Measurements from ENCODE around the gene ARHGAP10.
"Not testable (repeated sequence)": the region's sequence is repeated elsewhere in the genome, so short reads cannot be mapped to it uniquely, and the experiment has no call there.

The ARHGAP10 gene

DNA sequence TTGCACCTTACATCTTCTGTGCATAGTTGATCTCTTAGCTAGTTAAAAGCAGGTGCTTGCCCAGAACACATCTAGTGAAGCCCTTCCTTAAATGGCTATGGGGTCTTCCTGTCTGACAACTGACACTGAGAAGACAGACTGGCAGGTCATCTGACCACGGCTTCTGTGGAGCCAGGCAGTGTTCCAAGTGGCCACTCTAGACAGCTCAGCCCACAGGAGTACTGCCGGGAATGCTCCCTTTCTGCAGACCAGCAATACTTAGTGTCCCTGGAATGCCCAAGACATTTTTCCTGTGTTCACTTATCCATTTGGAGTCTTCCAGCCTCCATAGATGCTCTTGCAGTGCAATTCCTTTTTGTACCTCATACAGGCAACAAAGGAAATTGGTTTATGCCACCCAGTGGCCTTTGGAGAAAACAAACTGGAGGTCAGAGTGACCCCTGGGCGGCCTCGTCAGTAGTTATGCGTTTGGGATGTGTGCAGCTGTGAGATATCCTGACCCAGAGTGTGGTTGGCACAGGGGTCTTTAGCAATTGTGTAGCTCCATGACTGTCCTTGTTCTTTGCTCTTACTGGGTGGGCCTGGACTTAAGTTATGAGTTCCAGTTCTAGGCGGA lies 335.5 kb downstream of the ARHGAP10 start:
- no peak for DNase-seq (ENCODE audit: low read depth in 2 of 2)

DNA sequence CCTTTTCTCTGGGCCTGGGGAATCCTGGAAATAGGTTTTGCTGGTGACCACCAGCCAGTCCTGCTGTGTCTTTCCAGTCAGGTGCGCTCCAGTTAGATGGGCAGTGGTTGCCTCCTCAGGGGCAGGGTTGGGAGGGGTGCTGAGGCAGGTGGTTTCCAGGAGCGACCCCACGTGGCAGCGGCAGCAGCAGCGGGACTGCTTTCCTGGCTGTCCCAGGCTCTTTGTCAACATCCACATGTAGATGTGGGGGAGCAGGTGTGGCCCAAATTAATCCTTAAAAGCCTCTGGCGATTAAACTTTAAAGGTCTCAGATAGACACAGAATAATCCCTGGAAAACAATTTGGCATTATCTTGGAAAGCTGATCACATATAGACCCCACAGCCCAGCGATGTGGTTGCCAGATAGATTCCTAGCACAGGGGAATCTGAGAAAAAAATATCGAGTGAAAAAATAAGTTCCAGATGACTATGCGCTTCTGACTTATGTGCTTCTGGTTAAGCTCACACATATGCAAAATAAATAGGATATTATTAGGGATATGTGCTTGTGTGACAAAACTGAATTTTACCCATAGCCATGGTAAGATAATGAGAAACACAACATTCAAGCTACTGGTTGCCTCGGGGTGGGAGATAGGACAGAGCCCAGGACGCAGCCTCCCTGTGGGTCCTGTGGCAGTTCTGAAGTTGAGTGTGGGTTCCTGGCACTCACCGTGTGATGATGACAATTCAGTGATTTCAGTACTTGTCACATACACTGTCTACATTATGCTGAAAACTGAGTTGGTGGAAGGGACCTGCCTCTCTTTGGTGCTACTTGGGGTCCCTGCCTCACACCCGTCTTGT lies 336.4 kb downstream of the ARHGAP10 start:
- DNase-seq (ENCODE audit: low read depth in 2 of 2) = no peak

DNA sequence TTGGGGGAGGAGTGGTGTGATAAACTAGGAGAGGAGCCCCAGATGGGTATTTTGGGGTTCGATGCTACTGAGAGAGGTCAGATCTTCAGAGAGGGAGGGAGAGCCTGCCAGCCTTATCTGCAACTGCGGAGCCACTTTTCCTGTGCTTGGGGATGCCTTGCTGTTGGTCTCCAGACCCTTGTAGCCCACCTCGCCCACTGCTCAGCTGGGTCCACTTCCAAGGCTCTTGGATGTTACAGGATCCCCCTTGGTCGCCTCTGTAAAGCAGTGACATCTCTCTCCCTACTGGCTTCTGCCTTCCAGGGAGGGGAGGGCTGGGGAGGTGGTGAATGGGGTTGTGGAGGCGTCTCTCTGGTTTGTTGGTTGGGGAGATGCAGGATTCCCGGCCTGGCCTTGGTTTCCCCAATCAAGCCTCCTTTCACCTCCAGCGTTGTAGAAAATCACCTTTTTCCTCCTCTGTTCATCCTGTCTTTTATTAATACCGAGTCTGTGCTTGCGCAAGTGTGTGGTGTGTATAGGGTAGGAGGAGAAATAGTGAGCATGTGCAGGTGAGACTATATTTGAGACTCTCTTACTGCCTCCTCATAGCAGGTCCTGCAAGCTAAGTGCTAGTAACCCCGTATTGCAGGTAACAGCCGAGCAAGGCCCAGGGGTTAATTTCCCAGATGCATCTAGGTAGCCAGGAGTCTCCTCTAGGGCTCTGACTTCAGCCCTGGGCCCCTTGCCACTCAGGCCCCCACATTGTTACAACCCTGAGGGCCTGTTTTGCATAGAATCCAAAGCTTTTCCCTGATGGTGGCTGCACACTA lies 337.4 kb downstream of the ARHGAP10 start:
- no peak for DNase-seq (ENCODE audit: low read depth in 2 of 2)

DNA sequence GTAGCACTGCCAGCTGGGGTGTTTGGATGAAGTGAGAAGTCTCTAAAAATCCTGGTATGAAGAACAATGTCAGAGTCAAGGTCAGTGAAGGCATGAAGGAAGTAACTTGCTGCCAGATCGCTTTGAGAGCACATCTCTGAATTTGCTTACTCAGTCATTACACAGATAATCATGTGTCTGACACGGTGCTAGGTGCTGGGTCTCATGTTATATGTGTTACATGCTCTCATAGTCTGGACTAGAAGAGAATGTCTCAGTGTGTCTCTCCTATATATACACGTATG lies 337.9 kb downstream of the ARHGAP10 start:
- no peak for DNase-seq (ENCODE audit: low read depth in 2 of 2)

DNA sequence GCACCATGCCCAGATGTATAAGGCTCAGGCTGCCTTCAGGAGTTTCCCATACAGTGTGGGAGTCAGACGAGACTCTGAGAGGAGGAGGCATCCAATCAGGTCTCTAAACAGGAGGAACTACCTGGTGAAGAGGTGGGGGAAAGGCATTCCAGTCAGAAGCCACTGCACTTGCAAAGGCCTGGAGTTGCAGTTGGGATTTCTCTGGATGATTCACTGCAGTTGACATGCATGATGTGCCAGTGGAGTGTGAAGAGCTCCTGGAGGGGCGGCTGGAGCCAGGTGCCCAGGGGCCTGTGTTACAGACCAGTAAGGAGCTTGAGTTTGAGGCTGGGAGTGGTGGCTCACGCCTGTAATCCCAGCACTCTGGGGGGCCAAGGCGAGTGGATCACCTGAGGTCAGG lies 339.1 kb downstream of the ARHGAP10 start:
- DNase-seq (ENCODE audit: low read depth in 2 of 2) = no peak

DNA sequence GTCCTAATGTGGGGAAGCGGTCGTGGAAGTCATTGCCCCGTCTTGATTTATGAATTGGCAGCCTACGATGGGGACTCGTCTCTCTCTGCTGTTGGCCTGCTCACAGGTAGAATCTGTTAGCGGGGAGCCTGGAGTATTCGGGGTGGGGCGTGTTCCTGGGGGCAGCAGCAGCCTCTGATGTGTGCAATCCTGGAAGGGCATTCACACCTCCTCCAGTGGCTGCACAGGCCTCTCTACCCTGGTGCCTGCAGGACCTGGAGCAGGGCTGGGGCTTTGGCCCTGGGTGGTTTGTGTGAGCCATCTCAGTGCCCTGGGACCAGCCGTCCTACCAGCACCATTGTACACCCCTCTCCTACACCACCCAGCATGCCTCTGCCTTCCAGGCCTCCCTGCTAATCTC lies 340.9 kb downstream of the ARHGAP10 start:
- DNase-seq (ENCODE audit: low read depth in 2 of 2) = no peak

DNA sequence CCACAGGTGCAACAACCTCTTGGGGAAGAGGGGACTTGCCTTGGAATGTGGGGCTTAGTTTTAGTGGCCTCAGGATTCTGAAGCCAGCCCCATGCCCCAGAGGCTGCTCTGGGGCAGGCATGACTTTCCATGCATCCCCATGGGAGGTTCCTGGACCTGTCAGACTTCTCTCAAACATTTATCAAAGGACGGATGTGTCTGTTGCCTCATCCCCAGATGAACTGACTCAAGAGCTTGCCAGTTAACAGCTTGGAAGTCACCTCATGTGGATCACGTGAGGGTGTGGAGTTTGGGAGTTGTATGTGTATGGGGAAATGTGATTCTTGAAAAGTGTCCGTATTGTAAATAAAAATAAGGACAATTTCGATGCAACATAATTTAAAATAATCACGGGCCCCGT lies 341.5 kb downstream of the ARHGAP10 start:
- no peak for DNase-seq (ENCODE audit: low read depth in 2 of 2)

DNA sequence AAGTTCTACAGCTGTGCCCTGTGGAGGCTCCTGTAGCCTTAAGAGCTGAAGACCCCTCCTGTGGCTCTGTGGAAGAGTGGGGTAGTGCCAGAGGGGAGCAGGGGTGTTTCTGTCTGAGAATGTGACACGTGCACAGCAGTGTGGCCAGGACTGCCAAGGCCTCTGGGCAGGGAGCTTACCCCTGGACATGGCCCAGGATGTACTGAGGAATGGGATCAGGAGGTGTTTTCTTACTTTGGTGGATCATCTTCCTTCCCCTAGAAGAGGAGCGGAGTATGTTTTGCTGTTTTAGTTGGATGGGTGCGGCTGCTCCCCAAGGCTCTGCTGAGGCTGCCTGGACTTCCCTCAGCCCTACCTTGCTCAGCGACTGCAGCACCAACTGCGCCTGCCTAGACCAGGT lies 342.6 kb downstream of the ARHGAP10 start:
- DNase-seq (ENCODE audit: low read depth in 2 of 2) = no peak

DNA sequence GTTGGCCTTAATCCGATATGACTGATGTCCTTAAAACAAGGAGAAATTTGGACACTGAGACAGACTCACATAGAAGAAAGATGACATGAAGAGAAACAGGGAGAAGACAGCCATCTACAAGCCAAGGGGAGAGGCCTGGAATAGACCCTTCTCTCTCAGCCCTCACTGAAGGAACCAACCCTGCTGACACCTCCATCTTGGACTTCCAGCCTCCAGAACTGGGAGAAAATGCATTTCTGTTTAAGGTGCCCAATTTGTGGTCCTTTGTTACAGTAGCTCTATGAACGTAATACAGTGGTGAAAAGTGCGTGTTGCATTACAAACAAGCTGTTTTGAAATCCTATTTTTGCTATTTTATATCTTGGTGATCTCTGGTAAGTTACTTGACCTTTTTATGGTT lies 343.6 kb downstream of the ARHGAP10 start:
- DNase-seq (ENCODE audit: low read depth in 2 of 2) = no peak

DNA sequence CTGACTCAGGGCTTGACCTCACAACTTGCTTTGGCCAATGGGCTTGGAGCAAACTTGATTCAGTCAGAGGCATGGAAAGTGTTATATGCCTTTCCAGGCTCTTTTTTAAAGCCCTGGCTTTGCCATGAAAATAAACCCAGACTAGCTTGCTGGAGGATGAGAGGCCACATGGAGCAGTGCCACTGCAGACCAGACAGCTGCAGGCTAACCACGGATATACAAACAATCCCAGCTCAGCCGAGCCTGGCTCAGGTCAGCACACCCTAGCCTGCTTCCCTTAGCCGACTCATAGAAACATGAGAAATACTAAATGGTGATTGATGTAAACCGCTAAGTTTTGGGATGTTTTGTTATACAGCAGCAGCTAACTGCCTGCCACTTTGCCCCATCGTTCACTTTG lies 345.1 kb downstream of the ARHGAP10 start:
- no peak for DNase-seq (ENCODE audit: low read depth in 2 of 2)

DNA sequence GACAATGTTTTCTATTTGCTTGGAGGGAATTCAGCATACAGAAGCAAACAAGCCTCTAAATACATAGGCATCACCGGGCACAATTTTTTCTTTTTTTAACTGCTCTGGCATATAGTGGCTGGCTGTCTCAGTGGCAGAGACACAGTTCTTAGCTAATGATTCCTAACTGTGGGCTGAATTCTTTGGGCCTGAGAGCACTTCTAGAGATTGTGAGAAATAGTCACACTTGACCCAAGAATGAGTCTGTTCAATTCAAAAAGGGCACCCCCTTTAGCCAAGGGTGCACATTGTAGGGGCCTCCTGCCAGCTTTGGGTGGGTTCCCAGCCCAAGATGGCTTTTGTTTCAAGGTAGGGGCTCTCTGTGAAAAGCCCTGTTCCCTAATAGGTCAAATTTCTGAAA lies 345.7 kb downstream of the ARHGAP10 start:
- no peak for DNase-seq (ENCODE audit: low read depth in 2 of 2)

DNA sequence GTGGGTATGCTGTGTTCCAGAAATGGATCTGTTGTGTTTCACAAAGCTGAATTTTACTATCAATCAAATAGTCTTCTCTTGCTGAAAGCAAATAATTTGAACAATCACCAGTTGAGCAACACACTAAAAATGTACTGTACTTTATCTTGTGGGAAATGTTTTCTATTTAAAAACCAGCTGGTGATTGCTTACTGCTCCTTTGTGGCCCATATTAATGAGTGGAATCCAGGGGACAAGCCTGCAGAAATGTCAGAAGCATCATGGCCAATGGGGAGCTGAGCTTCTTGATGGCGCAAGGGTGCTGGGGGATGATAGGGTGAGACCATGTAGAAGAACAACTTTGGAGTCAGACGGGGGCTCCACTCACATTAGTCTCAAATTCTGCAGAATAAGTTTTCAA lies 346.2 kb downstream of the ARHGAP10 start:
- DNase-seq (ENCODE audit: low read depth in 2 of 2) = no peak

DNA sequence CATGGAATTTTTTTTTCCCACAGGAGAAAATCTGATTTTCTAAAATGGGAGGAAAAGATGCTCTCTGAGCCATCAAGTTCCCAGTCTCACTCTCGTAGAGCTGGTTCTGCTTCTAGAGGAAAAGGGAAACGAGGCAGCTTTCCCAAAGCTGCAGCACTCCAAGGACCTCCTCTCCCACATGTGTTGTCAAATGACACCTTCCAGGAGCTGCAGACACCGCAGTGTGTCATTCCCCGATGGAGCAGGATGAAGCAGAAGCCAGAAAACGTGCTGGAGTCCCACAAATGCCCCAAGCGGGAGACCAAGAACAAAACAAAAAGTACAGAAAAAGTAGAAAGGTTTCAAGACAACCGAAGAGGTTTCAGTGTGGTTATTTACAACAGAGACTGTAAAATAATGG lies 348.1 kb downstream of the ARHGAP10 start:
- no peak for DNase-seq (ENCODE audit: low read depth in 2 of 2)

DNA sequence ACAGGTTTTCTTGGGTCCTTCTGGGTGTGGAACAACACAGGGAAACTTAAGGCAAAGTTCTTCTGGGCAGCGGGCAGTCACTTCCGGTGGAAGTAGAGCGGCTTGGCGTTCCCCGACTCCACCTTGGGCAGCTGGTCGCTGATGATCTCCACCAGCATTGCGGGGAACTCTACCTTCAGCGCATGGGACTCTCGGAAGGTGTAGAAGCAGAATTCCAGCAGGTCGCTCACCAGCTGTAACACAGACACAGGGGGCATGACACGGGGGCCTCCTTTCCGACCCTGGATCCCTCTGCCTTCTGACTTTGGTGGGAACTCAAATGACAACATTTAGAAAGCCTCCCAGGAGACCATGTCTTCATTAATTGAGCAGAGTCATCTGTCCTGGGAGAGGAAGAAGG lies 349.4 kb downstream of the ARHGAP10 start:
- DNase-seq (ENCODE audit: low read depth in 2 of 2) = no peak

DNA sequence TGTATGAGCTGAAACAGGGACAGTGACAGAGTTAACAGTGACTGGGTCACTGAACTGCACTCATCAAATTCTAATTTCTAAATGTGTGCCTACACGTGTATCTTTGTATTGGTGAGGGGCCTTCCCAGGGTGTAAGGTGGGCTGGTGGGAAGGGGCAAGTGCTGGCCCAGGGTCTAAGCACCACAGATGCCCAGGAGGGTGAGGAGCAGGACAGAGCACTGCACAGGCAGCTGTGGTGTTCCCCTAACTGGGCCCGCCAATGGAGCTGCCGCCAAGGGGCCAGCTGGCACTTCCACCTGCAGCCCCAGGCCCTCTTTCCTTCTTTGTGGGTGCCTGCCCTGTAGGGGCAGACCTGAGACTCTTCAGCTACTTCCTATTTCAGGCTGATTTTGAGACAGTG lies 349.9 kb downstream of the ARHGAP10 start:
- DNase-seq (ENCODE audit: low read depth in 2 of 2) = no peak

DNA sequence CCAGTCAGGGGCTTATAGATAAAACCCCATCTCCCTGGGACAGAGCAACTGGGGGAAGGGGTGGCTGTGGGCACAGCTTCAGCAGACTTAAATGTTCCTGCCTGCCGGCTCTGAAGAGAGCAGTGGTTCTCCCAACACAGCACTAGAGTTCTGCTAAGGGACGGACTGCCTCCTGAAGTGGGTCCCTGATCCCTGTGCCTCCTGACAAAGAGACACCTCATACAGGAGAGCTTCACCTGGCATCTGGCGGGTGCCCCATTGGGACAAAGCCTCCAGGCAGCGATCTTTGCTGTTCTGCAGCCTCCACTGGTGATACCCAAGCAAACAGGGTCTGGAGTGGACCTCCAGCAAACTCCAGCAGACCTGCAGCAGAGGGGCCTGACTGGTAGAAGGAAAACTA lies 351.2 kb downstream of the ARHGAP10 start:
- not testable (repeated sequence) for DNase-seq (ENCODE audit: low read depth in 2 of 2)

DNA sequence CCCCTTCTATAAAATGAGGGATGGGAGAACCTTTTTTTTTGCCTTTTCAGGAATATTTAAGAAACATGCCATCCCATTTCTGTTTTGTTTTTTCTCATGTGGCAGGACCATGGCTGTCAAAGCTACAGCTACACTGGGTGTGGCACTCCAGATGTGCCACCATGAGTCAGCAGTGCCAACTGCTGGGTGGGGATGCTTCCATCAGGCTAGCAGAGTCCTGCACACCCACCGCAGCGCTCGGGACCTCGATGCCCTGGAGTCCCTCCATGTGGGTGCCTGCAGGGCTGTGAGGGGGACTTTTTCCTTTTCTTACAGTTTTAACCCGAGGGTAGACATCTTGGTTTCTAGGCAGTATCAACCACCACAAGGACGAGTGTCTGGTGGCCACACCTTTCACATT lies 357.7 kb downstream of the ARHGAP10 start:
- no peak for DNase-seq (ENCODE audit: low read depth in 2 of 2)

DNA sequence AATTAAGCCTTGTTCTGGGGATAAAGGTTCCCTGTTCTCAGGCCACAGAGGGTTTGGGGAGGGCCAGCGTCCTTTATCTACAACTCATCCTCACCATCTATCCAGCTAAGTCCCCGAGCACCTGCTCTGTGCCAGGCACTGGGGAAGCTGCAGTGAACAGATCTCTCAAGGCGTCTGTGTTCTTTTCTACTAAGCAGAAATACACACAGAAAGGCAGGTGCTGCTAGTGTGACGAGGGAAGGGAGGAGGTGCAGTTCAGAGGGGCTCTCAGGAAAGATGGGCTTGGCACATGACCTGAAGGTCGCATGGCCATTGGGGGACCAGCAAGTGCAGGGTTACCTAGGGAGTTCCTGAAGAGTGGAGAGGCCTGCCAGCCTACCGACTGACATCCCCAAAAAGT lies 358.1 kb downstream of the ARHGAP10 start:
- no peak for DNase-seq (ENCODE audit: low read depth in 2 of 2)

DNA sequence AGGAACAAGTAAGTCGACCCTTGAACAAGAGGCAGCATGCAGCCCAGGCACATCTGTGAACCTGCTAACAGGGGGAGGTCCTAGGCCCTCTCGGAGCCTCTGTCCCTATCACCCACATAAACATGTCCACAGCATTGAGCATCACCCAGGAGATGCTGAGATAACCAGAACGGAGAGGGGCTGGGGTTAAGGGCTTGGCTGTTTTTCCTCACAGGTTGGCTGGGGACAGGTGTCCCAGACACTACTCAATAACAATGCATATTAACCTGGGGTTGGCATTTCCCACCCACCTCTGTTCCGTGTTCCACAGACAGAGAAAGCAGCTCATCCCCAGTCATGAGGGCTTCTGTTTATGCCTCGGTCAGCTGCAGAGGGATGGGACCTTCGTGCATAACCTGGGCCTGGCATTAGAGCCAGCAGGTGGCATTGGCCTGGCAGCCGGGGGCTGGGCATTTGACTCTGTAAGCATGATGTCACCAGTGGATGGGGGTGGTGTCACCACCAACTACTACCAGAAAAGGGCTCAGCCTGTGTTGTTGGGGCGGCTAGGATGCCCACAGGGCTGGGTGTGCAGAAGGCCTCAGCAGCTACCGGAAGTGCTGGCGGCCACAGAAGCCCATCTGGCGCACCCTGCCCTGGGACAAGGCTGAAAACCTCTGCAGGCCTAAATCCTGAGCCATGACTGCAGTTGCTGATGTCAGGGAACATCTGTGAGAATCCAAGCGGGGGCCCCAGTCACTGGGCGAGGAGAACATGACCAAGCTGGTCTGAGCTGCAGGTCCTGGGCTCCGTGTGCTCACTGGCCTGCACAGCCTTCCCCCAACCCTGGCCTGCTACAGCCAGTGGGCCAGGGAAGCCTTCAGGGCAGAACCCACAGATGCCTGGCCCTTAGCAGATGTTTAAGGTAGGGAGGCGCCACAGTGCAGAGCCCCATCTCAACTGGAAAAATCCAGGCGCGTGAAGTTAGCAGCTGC lies 358.9 kb downstream of the ARHGAP10 start:
- no peak for DNase-seq (ENCODE audit: low read depth in 2 of 2)

DNA sequence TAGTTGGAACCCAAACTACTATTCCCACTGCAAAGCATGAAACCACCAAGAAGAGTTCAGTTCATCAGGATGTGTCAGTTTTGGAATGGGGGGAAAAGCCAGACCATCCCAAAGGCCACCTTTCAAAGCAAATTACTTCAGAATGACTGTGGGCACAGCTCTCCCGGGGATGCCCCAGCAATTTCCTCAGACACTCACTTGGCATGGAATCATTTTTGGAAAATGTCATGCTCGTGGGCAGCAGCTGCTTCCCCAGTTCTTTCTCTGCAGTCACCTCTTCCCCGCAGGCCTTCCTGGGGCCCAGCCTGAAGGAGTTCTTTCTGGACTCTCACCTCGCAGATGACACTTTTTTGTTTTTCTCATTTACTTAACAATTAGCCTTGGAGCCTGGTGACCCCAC lies 360.0 kb downstream of the ARHGAP10 start:
- DNase-seq (ENCODE audit: low read depth in 2 of 2) = no peak

DNA sequence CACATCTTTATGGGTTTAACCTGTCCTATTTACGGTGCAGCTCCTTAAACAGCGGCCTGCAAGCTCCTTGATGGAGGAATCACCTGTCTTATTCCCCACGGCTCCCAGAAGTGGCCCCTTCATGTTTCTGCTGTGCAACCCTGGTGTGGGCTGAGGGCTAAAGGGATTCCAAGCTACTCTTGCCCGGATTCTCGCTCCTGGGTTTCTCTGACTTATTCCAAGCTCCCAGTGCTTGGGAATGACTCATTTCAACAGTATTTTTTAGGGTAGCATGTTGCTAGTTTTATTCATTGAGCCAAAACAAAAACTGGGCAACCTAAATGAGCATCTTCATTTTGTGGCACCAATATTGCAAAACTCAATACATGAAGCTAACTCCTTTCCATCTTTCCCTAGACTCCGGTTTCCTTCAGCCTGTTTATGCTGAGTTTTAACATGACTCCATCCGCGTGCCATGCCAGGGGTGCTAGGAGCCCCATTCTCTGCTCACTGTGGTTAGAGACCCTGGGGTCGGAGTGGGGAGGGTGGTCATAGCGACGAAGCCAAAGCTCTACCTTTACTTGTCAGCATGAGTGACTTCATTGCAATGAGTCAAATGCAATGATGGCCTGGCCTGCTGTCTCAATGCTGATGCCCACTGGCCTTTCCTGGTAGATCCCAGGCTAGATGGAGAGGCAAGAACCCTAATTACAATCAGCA lies 360.6 kb downstream of the ARHGAP10 start:
- no peak for DNase-seq (ENCODE audit: low read depth in 2 of 2)

All from stimulated activated CD8-positive, alpha-beta memory T cell treated with anti-CD3 and anti-CD28 coated beads, Interleukin-2, amount 100 ng/mL, for 1 hour (primary cell).